HG03378 (cell line): ENCODE results near the gene PYGB.
A peak's percentile ranks its signal among the peaks of the same experiment; 100 is the strongest.

ENCODE experiments used
- ATAC-seq: cut with Tn5 transposase; IDR thresholded peaks from one replicate; pipeline ENCODE4 v1.9.1; 2021; ENCODE audit warnings: mild to moderate bottlenecking, moderate library complexity; ENCODE audit not compliant: unreplicated experiment

Gene PYGB

DNA sequence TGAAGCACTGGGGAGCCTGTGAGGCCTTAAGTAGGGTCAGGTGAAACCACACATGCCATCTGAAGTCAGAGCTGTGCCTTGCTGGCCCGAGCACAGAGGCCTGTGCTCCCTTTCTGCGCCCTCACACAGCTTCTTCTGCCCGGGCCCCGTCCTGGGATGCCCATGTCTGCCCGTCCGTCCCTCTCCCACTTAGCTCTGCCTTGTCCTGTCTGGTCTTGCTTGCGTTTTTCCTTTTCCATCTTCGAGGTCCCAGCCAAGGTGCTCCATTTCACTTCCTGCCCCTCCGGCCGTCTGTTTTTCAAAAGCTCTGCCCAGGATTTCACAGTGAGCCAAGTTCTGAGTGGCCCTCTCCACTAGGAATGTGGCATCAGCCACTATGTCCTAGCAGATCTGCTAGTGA is 45.6 kb downstream of the PYGB start:
- no peak for ATAC-seq

DNA sequence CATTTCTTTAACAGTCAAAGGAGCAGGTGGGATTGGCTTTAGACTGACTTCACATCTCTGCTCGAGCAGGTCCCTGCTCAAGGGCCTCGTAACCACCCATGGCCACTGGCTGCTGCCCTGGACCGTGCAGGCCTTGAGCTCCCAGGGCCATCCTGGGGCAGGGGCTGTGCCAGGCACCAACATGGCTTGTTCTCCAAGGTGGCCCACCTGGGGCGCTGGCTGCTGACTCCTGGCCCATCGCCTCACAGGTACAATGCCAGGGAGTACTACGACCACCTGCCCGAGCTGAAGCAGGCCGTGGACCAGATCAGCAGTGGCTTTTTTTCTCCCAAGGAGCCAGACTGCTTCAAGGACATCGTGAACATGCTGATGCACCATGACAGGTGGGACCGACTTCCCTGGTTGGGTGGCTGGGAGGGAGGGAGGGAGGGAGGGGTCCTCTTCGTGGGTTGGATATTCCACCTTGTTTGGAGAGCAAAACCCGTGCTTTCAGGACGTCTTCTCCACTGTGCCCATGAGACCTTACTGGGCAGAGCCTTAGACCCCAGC is 46.1 kb downstream of the PYGB start:
- ATAC-seq = no peak

DNA sequence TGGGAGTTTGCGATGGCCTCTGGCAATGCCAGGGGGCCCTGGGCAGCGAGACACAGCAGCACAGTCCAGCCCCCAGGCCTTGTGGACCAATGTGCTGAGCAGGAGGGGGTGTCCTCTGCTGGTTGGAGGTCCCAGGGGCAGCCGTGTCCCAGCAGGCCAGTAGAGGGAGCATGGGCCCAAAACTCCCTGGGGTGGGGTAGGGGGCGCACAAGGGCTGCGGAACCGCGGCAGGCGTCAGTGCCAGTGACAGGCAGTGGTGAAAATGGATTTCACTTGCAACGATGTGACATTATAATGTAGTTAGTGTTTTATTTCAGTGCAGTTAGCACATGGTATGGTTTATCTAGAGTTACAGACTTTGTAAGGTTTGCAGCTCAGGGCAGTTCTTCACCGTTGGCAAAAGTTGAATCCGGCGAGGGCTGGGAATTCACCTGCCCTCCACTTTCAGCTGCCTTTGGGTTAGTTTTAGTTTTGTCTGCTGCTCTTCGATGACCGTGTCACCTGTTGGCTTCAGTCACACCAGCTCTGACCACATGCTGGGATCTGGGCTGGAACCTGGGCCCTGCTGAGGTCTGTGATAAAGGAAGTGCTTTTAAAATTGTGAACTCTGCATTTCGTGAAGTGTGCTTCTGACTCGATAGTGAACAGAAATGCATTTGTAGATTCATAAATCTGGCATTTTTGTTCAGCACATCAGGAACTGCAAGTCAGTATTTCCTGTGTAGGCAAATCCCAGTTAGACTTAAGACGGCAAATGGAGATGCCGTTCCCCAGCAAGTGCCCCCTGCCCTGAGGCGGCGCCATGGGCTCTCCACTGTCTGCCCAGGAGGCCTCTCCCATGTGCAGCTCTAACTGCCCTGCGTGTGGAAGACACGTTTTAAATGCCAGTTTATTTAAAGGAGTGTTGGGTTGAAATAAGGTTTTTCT is 46.8 kb downstream of the PYGB start:
- ATAC-seq = no peak

DNA sequence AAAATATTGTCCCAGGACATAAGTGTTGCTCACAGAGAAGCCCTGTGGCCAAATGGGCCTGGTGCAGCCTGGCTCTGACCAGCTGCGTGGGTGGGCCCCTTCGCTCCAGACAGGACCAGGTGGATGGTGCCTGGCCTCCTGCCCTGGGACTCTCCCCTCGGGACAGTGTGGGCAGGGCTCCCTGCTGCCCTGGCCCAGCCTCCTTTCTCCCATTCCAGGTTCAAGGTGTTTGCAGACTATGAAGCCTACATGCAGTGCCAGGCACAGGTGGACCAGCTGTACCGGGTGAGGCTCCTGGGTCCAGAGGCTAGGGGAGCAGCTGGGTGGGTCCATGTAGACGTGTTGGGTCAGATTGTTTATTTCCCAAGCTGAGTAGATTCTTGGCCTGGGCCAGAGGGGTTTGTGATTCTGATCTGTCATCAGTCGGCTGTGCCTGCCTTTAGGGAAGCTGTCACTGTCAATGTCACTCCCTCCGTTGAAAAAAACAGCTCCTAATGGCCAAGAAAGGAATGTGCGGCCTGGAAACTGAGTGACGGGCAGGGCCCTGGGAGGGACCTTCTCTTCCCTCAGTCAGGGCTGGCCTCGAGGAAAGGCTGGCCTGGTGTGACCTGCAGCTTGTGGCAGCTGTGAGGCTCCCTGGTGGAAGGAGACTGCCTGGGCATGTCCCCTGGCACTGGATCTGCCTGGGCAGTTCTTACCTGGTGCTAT is 47.7 kb downstream of the PYGB start:
- ATAC-seq = no peak

DNA sequence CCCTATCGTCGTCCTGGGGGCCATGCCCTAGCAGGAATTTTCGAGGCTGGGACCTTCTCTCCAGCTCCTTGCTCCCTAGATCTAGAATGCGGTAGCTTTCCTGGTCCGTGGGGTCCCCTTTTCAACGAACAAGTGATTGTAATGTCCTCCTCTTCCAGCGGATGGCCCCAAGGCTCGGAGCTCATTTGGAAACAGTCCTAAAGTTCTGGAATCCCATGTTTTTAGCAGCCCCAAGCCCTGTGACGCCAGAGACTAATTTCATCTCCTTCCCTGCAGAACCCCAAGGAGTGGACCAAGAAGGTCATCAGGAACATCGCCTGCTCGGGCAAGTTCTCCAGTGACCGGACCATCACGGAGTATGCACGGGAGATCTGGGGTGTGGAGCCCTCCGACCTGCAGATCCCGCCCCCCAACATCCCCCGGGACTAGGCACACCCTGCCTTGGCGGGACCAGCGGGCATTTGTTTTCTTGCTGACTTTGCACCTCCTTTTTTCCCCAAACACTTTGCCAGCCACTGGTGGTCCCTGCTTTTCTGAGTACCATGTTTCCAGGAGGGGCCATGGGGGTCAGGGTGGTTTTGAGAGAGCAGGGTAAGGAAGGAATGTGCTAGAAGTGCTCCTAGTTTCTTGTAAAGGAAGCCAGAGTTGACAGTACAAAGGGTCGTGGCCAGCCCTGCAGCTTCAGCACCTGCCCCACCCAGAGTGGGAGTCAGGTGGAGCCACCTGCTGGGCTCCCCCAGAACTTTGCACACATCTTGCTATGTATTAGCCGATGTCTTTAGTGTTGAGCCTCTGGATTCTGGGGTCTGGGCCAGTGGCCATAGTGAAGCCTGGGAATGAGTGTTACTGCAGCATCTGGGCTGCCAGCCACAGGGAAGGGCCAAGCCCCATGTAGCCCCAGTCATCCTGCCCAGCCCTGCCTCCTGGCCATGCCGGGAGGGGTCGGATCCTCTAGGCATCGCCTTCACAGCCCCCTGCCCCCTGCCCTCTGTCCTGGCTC is 48.5 kb downstream of the PYGB start:
- ATAC-seq = no peak

DNA sequence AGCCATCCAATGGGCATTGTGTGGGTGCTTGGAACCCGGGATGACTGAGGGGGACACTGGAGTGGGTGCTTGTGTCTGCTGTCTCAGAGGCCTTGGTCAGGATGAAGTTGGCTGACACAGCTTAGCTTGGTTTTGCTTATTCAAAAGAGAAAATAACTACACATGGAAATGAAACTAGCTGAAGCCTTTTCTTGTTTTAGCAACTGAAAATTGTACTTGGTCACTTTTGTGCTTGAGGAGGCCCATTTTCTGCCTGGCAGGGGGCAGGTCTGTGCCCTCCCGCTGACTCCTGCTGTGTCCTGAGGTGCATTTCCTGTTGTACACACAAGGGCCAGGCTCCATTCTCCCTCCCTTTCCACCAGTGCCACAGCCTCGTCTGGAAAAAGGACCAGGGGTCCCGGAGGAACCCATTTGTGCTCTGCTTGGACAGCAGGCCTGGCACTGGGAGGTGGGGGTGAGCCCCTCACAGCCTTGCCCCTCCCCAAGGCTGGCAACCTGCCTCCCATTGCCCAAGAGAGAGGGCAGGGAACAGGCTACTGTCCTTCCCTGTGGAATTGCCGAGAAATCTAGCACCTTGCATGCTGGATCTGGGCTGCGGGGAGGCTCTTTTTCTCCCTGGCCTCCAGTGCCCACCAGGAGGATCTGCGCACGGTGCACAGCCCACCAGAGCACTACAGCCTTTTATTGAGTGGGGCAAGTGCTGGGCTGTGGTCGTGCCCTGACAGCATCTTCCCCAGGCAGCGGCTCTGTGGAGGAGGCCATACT is 49.4 kb downstream of the PYGB start:
- peak; percentile 75 for ATAC-seq

DNA sequence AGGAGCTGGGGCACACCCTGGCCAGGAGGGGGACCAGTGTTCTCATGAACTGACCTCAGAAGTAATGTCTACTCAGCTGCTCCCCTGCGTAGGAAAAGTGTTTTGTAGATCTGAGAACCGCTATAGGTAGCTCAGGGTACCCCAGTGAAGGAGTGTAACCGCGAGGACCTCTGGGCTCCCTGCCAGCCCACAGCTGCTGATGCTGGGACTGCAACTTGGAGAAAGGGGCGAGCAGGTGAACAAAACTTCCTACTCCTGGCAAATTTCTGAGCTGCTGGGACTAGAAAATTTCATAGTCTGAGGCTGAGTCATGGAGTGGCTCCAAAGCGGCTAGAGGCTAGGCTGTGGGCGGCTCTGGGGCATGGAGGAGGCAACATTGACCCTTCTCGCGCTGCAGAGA is 51.9 kb downstream of the PYGB start:
- no peak for ATAC-seq

DNA sequence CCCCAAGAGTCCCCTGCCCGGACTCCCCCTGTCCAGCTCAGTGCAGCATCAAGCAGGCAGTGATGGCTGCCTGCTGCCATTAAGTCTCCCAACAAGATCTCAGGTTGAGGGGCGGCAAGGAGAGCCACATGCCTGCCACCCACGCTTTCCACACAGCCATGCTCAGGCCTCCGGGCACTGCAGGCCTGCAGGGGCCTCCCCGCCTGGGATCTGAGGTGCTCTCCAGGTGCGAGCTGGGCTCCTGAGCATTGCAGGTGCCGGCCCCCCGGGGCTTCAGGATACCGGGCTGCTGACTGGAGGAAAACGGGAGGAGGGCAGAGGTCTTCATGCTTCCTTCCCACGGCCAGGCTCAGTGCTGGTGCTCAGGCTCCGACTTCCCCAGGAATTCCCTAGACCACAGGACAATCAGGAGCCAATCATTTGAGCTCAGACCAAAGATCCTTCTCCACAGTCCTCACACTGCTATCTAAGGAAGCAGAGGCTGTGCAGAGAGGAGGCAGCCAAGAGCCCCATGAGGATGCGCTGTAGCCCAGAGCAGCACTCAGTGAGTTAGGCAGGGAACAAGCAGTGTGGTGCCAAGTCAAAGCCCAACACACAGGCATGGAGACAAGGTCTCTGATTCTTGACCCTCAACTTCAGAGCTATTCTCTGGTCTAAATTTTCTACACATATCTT is 52.7 kb downstream of the PYGB start:
- ATAC-seq = no peak

DNA sequence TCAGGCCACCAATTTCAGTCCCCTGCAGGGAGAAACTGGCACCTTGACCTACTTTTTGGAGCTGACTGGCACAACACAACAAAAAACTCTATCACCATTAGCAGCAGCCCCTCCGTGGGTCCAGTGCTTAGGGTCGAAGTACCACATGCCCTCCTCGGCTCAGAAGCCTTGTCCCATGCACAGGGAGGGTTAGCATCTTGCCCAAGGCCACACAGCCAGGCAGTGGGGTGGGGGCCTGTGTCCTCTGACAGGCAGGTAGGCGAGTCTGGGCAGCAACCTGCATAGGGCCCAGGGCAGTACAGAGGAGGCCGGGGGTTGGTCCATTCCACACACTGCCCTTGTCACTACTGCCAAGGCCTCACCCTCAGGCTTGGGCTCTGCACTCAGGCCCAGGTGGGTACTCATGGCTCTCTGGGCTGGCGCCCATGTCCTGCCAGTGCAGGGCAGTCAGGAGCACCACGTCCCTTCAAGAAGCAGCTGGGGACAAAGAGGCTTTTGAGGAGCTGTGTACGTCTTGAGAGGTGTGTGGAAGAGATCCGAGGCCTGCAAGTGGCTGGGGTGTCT is 53.6 kb downstream of the PYGB start:
- ATAC-seq = no peak

DNA sequence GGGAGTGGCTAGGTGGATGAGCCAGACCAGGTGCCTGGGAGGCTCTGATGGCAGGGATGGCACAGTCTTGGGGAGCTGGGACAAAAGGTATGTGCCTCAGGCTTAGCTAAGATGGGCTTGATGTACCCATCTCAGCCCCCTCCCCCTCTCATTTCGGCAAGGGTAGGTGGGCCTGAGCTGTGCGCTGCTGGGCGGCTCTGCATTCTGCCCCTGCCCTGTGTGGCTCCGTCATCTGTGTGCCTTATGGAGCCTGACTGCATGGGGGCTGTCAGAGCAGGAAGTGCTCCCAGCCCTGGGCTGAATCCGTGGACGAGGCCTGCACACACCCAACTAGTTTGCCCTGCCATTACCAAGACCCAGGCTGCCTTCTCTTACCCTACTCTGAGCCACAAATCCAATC is 54.7 kb downstream of the PYGB start:
- no peak for ATAC-seq

DNA sequence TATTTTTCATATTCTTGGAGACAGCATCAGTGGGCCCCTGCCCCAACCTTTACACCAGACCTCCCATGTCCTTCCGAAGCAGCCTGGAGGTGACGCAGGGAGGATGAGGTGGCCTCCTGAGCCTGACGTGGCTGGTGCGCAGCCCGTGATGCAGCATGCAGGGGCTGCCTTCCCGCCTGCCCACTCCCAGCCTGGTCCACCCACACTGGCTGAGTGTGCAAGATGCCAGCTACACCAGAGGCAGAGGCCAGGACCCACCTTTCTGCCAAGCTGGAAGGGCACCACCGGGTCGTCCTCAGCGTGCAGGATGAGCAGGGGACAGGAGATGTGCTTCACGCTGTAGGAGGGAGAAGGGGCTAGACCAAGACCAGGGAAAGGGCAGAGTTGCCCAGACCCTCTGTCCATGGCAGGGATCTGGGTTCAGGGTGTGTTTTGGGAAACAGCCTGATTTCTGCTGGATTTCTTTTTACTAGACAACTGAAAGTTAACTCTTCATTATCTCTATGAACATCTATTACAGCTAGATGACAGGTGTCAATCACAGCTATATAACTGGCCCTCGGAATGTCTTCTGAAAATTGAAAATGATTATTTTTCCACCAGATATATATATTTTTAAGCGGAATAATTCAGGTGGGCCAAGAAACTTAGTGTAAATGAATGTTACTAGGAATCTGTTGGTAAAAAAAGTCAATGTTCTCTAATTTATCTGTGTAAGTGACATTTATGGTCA is 55.6 kb downstream of the PYGB start:
- ATAC-seq = no peak

DNA sequence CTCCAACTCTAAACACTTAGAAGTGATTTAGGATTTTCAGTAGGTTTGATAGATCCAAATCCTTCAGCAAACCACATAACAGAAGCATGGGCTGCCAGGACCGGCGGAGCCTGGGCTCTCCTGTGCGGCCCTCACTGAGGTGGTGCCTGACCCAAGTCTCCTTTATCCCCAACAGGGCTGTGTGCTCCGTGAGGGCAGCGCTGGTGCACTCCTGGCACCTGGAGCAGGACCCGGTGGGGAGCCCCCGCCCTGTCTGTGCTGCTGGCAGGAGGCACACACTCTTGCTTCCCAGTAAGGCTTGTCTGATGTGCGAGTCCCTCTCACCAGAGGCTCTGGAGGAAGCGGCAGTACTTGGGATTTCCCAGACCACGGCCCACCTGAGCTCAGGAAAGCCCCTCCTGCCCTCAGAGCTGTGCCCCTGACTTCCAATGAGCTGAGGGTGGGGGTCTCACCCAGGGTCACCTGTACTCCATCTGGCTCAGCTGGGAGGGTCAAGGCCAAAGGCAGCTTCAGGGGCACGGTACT is 56.2 kb downstream of the PYGB start:
- ATAC-seq = no peak

DNA sequence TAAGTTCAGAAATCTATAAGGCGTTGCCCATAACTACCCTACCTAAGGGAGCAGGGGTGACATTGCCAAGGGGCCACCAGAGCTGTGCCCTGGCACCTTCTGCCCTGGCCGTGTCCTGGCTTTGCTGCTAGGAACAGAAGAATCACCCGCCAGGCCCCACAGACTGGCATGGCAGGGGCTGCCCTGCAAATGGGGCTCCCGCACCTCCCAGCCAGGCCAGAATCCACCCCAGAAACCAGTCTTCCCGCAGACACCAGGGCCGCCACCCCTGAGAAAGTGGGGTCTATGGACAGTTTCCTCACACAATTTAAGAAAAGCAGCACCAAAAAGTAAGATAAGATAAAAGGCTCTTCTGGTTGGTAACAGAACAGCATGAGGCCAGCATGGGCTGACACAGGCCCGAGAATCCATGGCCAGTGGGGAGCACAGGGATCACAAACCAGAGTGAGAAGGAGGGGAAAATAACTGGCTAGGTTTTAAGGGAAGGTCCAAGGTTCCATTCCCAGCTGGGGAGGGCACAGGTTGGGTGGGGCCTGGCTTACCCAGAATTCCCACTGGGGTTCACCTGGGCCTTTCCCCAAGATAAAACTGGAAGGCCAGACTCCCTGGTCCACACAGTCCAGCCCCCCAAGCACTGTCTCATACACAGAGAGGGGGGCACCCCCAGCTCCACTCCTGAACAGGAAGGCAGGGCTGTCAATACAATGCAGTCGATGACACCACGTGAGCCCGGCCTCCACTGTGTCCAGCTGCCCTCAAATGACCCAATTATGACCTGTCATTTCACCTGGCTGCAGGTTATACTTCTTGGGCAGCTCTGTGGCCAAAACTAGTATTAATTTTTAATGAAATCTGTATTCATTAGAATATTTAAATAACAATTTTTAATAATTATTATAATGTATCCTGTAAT is 59.4 kb downstream of the PYGB start:
- no peak for ATAC-seq

DNA sequence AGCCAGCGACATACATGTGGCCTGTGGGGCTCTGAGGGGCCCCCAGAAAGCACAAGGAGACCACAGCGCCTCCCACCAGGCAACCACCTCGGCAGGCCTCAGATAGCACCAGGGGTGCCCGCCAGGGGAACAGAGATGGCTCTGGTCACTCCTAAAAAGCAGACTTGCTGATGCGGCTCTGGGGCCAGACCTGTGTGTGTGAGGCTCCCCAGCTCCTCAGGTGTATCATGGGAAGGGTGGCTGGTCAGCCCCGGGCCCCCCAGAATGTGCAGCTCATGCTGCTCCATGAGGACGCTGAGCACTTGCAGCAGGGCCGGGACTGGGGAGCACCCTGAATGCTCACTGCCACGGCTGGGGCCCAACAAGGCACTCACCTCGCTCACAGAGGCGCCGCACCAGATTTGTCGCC is 60.2 kb downstream of the PYGB start:
- ATAC-seq = no peak

DNA sequence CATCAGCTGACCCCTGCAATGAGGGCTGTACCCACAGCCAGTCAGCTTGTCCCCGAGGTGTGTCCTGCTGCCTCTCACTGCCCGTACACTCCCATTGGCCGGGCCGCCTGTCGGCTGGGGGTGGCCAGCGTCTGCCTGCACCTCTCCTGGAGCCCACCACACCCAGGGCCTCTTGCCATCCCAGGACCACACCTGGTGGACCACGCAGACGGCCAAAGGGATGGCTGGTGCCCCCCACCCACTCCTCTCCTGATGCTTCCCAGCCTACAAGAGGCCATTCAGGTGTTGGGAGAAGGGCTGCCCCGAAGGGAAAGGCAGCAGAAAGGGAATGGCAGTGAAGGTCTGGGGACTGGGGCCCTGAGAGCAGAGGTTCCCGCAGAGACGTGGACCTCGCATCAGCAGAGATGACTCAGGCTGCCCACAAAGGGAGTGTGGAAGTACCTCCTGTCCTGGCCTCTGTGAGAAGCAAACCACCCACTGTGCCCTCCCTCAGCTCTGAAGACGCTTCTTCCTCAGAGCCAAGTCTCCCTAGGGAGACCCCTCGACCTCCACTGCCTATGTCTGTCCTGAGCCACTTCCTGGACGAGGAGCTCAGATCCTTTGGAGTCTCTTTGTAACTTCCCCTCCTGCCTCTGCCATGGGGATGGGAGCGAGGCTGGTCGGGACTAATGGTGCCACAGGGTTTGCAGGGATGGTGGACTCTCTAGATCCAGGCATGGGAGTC is 60.9 kb downstream of the PYGB start:
- ATAC-seq = no peak
